ENCODE measurements around the gene SNX30.

The SNX30 gene

GRCh38 chr9:112886351-112886750 lies 135.8 kb downstream of the SNX30 start:
- H3K36me3 ChIP-seq (ENCODE audit: control insufficient read depth, insufficient read depth, low read length), result no peaks in the 10 kb centered on the region
- DNase-seq, result no peak
- H3K9me3 ChIP-seq (ENCODE audit: control insufficient read depth, low read length), result no peaks in the 10 kb centered on the region
- H3K4me3 ChIP-seq (ENCODE audit: insufficient read depth, low read depth, low read length, poor library complexity, severe bottlenecking), result no peak overlapping the region
- H3K27me3 ChIP-seq (replicated peaks; ENCODE audit: control insufficient read depth, insufficient read depth, low read length, poor library complexity, severe bottlenecking), result peaks cover 2% of the 10 kb centered on the region
- peaks cover 3% of the 10 kb centered on the region for H3K4me1 ChIP-seq (ENCODE audit: control insufficient read depth, insufficient read depth, low read length, poor library complexity, severe bottlenecking)
- no peak overlapping the region for H3K27ac ChIP-seq (ENCODE audit: insufficient read depth, low read length, poor library complexity, severe bottlenecking)

- Histone ChIP-seq H3K4me1 (ENCODE audit: control insufficient read depth, insufficient read depth, low read length, poor library complexity, severe bottlenecking) (peaks cover 3% of the 10 kb centered on the region), H3K36me3 (ENCODE audit: control insufficient read depth, insufficient read depth, low read length) (no peaks in the 10 kb centered on the region), H3K9me3 (ENCODE audit: control insufficient read depth, low read length) (no peaks in the 10 kb centered on the region), H3K4me3 (ENCODE audit: insufficient read depth, low read depth, low read length, poor library complexity, severe bottlenecking) (no peak overlapping the region), H3K27me3 (replicated peaks; ENCODE audit: control insufficient read depth, insufficient read depth, low read length, poor library complexity, severe bottlenecking) (peaks cover 10% of the 10 kb centered on the region), H3K27ac (ENCODE audit: insufficient read depth, low read length, poor library complexity, severe bottlenecking) (no peak overlapping the region)
- DNase-seq, result no peak
Observed at GRCh38 chr9:112887381-112887780, 136.8 kb downstream of the SNX30 start.

GRCh38 chr9:112890106-112891081 lies 139.8 kb downstream of the SNX30 start, which contains the start of gene SLC46A2:
SLC46A2 (minus strand) TSS chr9:112890876; CDS start chr9:112890681, 195 bp downstream.
- H3K4me3 ChIP-seq (ENCODE audit: insufficient read depth, low read depth, low read length, poor library complexity, severe bottlenecking), result no peak within 1 kb of the TSS
- H3K27me3 ChIP-seq (replicated peaks; ENCODE audit: control insufficient read depth, insufficient read depth, low read length, poor library complexity, severe bottlenecking), result peaks cover 10% of the 10 kb centered on the region
- no peaks in the 10 kb centered on the region for H3K36me3 ChIP-seq (ENCODE audit: control insufficient read depth, insufficient read depth, low read length)
- no peak for DNase-seq
- no peaks in the 10 kb centered on the region for H3K9me3 ChIP-seq (ENCODE audit: control insufficient read depth, low read length)
- H3K27ac ChIP-seq (ENCODE audit: insufficient read depth, low read length, poor library complexity, severe bottlenecking), result no peak within 1 kb of the TSS
- H3K4me1 ChIP-seq (ENCODE audit: control insufficient read depth, insufficient read depth, low read length, poor library complexity, severe bottlenecking), result peaks cover 3% of the 10 kb centered on the region

- H3K36me3 ChIP-seq (ENCODE audit: control insufficient read depth, insufficient read depth, low read length), result no peaks in the 10 kb centered on the region
- H3K4me1 ChIP-seq (ENCODE audit: control insufficient read depth, insufficient read depth, low read length, poor library complexity, severe bottlenecking), result peaks cover 3% of the 10 kb centered on the region
- H3K27ac ChIP-seq (ENCODE audit: insufficient read depth, low read length, poor library complexity, severe bottlenecking), result no peak overlapping the region
- H3K9me3 ChIP-seq (ENCODE audit: control insufficient read depth, low read length), result no peaks in the 10 kb centered on the region
- no peak overlapping the region for H3K4me3 ChIP-seq (ENCODE audit: insufficient read depth, low read depth, low read length, poor library complexity, severe bottlenecking)
- peaks cover 10% of the 10 kb centered on the region for H3K27me3 ChIP-seq (replicated peaks; ENCODE audit: control insufficient read depth, insufficient read depth, low read length, poor library complexity, severe bottlenecking)
- DNase-seq, result no peak
Observed at GRCh38 chr9:112891521-112891920, 141.0 kb downstream of the SNX30 start.

GRCh38 chr9:112892981-112893380 lies 142.4 kb downstream of the SNX30 start:
- Histone ChIP-seq H3K4me1 (ENCODE audit: control insufficient read depth, insufficient read depth, low read length, poor library complexity, severe bottlenecking) (peaks cover 3% of the 10 kb centered on the region), H3K4me3 (ENCODE audit: insufficient read depth, low read depth, low read length, poor library complexity, severe bottlenecking) (no peak overlapping the region), H3K27me3 (replicated peaks; ENCODE audit: control insufficient read depth, insufficient read depth, low read length, poor library complexity, severe bottlenecking) (peaks cover 10% of the 10 kb centered on the region), H3K27ac (ENCODE audit: insufficient read depth, low read length, poor library complexity, severe bottlenecking) (no peak overlapping the region), H3K9me3 (ENCODE audit: control insufficient read depth, low read length) (no peaks in the 10 kb centered on the region), H3K36me3 (ENCODE audit: control insufficient read depth, insufficient read depth, low read length) (no peaks in the 10 kb centered on the region)
- no peak for DNase-seq

GRCh38 chr9:112894041-112894440 lies 143.5 kb downstream of the SNX30 start:
- H3K27me3 ChIP-seq (replicated peaks; ENCODE audit: control insufficient read depth, insufficient read depth, low read length, poor library complexity, severe bottlenecking), result peaks cover 10% of the 10 kb centered on the region
- no peak for DNase-seq
- H3K27ac ChIP-seq (ENCODE audit: insufficient read depth, low read length, poor library complexity, severe bottlenecking), result no peak overlapping the region

GRCh38 chr9:112894699-112895098 lies 144.1 kb downstream of the SNX30 start:
- Histone ChIP-seq H3K9me3 (ENCODE audit: control insufficient read depth, low read length) (no peaks in the 10 kb centered on the region), H3K4me1 (ENCODE audit: control insufficient read depth, insufficient read depth, low read length, poor library complexity, severe bottlenecking) (peaks cover 3% of the 10 kb centered on the region), H3K36me3 (ENCODE audit: control insufficient read depth, insufficient read depth, low read length) (no peaks in the 10 kb centered on the region), H3K27me3 (replicated peaks; ENCODE audit: control insufficient read depth, insufficient read depth, low read length, poor library complexity, severe bottlenecking) (peaks cover 10% of the 10 kb centered on the region), H3K4me3 (ENCODE audit: insufficient read depth, low read depth, low read length, poor library complexity, severe bottlenecking) (no peak overlapping the region), H3K27ac (ENCODE audit: insufficient read depth, low read length, poor library complexity, severe bottlenecking) (no peak overlapping the region)
- no peak for DNase-seq

More at GRCh38 chr9:112894041-112894440, 143.5 kb downstream of the SNX30 start:
- Histone ChIP-seq H3K36me3 (ENCODE audit: control insufficient read depth, insufficient read depth, low read length) (no peaks in the 10 kb centered on the region), H3K4me3 (ENCODE audit: insufficient read depth, low read depth, low read length, poor library complexity, severe bottlenecking) (no peak overlapping the region), H3K4me1 (ENCODE audit: control insufficient read depth, insufficient read depth, low read length, poor library complexity, severe bottlenecking) (peaks cover 3% of the 10 kb centered on the region), H3K9me3 (ENCODE audit: control insufficient read depth, low read length) (no peaks in the 10 kb centered on the region)

- no peak overlapping the region for H3K27ac ChIP-seq (ENCODE audit: insufficient read depth, low read length, poor library complexity, severe bottlenecking)
- H3K9me3 ChIP-seq (ENCODE audit: control insufficient read depth, low read length), result no peaks in the 10 kb centered on the region
- H3K36me3 ChIP-seq (ENCODE audit: control insufficient read depth, insufficient read depth, low read length), result no peaks in the 10 kb centered on the region
- H3K27me3 ChIP-seq (replicated peaks; ENCODE audit: control insufficient read depth, insufficient read depth, low read length, poor library complexity, severe bottlenecking), result peaks cover 10% of the 10 kb centered on the region
- DNase-seq, result no peak
- H3K4me1 ChIP-seq (ENCODE audit: control insufficient read depth, insufficient read depth, low read length, poor library complexity, severe bottlenecking), result no peaks in the 10 kb centered on the region
- no peak overlapping the region for H3K4me3 ChIP-seq (ENCODE audit: insufficient read depth, low read depth, low read length, poor library complexity, severe bottlenecking)
Observed at GRCh38 chr9:112896131-112896530, 145.6 kb downstream of the SNX30 start.

GRCh38 chr9:112898872-112899311 lies 148.3 kb downstream of the SNX30 start:
- Histone ChIP-seq H3K27me3 (replicated peaks; ENCODE audit: control insufficient read depth, insufficient read depth, low read length, poor library complexity, severe bottlenecking) (no peaks in the 10 kb centered on the region), H3K27ac (ENCODE audit: insufficient read depth, low read length, poor library complexity, severe bottlenecking) (no peak overlapping the region)

GRCh38 chr9:112900488-112900887 lies 149.9 kb downstream of the SNX30 start:
- DNase-seq, result no peak
- H3K4me3 ChIP-seq (ENCODE audit: insufficient read depth, low read depth, low read length, poor library complexity, severe bottlenecking), result no peak overlapping the region
- H3K9me3 ChIP-seq (ENCODE audit: control insufficient read depth, low read length), result no peaks in the 10 kb centered on the region
- H3K27me3 ChIP-seq (replicated peaks; ENCODE audit: control insufficient read depth, insufficient read depth, low read length, poor library complexity, severe bottlenecking), result no peaks in the 10 kb centered on the region
- H3K27ac ChIP-seq (ENCODE audit: insufficient read depth, low read length, poor library complexity, severe bottlenecking), result no peak overlapping the region
- H3K4me1 ChIP-seq (ENCODE audit: control insufficient read depth, insufficient read depth, low read length, poor library complexity, severe bottlenecking), result no peaks in the 10 kb centered on the region
- no peaks in the 10 kb centered on the region for H3K36me3 ChIP-seq (ENCODE audit: control insufficient read depth, insufficient read depth, low read length)

More at GRCh38 chr9:112898872-112899311, 148.3 kb downstream of the SNX30 start:
- H3K4me3 ChIP-seq (ENCODE audit: insufficient read depth, low read depth, low read length, poor library complexity, severe bottlenecking), result no peak overlapping the region
- no peaks in the 10 kb centered on the region for H3K4me1 ChIP-seq (ENCODE audit: control insufficient read depth, insufficient read depth, low read length, poor library complexity, severe bottlenecking)
- no peaks in the 10 kb centered on the region for H3K36me3 ChIP-seq (ENCODE audit: control insufficient read depth, insufficient read depth, low read length)
- no peak for DNase-seq
- H3K9me3 ChIP-seq (ENCODE audit: control insufficient read depth, low read length), result no peaks in the 10 kb centered on the region
